ENCODE data around the gene STARD10.

Gene STARD10

DNA sequence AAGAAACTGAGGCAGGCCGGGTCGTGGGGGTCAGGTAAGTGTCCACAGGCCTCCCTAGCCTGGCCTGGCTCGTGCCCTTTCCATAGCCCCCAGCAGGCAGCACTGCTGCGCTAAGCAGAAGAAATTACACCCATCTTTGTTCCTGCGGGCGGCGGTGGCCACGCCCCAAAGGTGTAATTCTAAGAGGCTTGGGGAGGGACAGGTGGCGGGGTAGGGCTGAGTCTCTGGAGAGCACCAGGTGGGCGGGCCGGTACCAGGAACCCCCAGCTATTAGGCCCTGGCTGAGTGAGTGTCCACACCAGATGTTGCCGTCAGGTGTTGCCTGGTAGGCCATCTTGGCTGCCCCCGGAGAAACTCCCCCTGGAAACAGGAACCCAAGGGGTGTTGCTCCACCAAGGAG lies 29.3 kb downstream of the STARD10 start:
- DNase-seq (ENCODE audit: low spot score) = no peak
- TF ChIP-seq, protein P1, sequence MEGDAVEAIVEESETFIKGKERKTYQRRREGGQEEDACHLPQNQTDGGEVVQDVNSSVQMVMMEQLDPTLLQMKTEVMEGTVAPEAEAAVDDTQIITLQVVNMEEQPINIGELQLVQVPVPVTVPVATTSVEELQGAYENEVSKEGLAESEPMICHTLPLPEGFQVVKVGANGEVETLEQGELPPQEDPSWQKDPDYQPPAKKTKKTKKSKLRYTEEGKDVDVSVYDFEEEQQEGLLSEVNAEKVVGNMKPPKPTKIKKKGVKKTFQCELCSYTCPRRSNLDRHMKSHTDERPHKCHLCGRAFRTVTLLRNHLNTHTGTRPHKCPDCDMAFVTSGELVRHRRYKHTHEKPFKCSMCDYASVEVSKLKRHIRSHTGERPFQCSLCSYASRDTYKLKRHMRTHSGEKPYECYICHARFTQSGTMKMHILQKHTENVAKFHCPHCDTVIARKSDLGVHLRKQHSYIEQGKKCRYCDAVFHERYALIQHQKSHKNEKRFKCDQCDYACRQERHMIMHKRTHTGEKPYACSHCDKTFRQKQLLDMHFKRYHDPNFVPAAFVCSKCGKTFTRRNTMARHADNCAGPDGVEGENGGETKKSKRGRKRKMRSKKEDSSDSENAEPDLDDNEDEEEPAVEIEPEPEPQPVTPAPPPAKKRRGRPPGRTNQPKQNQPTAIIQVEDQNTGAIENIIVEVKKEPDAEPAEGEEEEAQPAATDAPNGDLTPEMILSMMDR (IDR thresholded peaks at IDR 0.05; ENCODE audit: extremely low read depth, missing control alignments) = no peak

DNA sequence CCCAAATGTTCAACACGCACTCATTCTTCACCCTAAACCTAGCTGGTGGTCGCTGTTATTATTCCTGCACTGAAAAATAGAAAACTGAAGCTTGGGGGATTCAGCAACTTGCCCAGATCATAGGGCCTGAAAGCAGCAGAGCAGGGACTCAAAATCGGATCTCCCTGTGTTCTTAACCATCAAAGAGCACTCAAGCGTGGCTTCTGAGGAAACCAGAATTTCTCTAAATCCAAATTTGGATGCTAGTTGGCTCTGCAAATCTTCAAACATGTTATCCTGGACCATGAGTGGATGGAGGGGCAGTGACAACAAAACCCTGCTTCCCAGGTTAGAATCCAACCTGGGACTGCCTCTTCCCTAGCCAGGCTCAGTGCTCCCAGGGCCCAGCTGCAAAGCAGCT lies 30.0 kb downstream of the STARD10 start:
- TF ChIP-seq, protein P1 (IDR thresholded peaks at IDR 0.05; ENCODE audit: extremely low read depth, missing control alignments) = no peak
- DNase-seq (ENCODE audit: low spot score) = no peak

DNA sequence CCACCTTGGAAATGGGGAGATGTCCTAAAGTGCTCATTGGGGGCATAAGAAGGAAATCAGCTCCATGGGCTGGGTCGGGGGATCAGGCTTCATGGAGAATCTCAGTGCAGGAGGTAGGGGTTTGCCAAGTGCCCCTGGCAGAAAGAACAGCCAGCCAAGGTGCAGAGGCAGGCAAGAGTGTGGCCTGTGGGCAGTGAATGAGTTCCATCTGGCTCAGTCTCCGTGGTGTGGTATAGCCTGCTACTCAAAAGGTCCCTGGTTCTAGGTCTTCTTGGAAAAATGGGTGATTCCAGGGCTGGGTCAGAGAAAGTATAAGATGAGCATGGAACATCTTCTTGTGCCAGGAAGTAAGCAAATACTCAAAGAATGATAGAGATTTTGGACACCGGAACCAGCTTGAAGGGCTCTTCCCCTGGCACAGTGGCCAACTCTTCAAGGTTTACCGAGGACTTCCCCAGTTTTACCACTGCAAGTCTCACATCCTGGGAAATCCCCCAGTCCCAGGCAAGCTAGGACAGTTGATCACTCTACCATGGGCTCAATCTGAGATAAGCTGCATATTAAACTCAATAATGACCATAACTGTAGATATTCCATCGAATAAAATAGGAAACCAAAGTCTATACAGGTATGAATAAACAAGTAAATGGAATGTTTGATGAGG lies 31.1 kb downstream of the STARD10 start:
- TF ChIP-seq, protein P1 (IDR thresholded peaks at IDR 0.05; ENCODE audit: extremely low read depth, missing control alignments) = no peak
- peak; percentile 72 for DNase-seq (ENCODE audit: low spot score)

DNA sequence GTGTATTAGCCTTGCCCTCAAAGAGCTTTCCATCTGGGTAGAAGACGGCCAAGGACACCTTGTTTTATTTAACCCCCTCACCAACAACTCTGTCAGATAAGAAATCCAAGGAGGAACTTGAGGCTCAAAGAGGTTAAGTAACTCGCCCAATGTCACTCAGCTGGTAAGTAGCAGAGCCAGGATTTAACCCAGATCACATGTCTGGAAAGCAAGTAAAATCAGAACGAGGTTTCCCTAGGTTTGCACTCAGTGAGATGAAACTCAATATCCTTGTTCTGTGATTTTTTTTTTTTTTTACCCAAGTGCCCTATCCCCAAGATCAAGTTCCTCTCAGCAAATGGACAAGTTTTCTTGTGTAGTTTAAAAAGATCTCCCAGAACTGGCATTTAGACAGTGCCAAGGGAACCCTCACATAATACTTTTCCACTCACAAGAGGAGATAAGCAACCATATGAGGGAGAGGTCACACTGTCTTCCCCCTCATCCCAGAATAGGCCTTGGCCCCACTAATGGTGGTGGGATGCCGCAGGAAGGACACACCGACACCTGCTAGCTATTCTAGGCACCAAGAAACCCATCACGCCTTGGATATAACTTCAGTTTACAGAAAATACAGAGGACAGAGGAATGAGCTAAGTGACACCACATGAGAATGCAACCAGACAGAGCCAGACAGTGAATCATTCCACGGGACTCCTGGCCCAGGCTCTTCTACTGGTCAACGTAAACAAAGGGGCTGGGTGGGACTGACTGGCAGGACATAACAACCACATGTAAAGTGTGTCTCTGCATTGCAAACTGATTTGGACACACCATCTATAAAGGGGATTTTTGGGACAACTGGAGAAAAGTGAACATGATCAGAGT lies 33.1 kb downstream of the STARD10 start:
- no peak for DNase-seq (ENCODE audit: low spot score)
- TF ChIP-seq, protein P1 (IDR thresholded peaks at IDR 0.05; ENCODE audit: extremely low read depth, missing control alignments) = no peak

DNA sequence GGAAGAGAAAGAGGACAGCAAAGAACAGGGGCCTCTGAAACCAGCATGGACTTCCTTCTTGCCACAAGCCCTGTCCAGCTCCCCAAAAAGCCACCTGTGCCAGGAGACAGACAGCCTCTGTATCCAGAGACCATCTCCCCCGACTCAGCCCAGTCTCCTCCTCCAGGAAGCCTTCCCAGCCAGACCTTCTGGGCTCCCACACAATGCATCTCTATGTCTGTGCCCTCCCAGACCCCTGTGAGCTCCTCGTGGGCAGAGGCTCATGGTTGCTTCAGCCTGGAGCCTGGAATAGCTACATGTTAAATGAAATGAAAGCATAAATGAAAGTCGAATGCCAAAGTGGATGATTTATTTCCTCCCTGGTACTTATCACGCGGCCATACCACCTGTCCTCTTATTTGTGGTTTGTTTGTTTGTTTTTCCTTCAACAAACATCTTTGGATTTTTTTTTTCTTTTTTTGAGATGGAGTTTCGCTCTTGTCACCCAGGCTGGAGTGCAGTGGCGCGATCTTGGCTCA lies 34.3 kb downstream of the STARD10 start:
- no peak for DNase-seq (ENCODE audit: low spot score)
- TF ChIP-seq, protein P1 (IDR thresholded peaks at IDR 0.05; ENCODE audit: extremely low read depth, missing control alignments) = no peak

DNA sequence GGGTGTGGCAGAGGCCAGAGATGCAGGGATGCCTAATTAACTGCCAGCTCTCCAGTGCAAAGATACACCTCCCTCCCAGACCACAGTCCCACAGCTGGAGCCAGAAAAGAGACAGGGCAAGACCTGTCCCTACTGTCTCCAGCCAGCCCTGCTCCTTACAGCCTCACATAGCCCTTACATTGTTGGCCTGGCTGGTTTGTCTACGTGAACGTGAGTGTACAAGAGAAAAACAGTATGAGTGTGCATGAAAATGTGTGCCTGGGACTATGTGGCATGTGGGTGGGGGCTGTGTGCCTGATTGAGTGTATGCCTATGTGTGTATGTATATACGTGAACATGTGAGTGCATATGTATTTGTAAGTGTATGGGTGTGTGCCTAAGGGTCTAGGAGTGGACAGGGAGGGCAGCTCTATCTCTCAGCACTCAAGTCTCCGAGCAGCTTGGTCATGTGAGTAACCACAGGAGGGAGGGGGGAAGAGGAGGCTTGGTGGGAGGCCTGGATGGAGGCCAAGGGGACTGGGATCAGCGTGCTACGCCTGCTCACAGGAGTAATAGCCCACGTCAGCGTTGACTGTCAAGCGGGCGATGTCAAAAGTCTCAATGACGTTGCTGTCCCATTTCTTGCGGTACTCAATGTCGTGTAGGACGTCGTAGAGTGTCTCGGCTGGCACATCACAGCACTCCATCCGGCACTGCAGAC lies 35.0 kb downstream of the STARD10 start:
- DNase-seq (ENCODE audit: low spot score) = no peak
- TF ChIP-seq, protein P1 (IDR thresholded peaks at IDR 0.05; ENCODE audit: extremely low read depth, missing control alignments) = no peak
